Lower lobe of right lung (tissue), 2 donors: ENCODE measurements around the gene FGF5. TPM values are rescaled to one million over a fixed set of nuclear protein-coding genes. Genes with fewer than 3 reads are reported as not detected.

Source experiments
- ATAC-seq, 2 donors: fragments of 200-7000 bp; cut with Tn5 transposase; one replicate each; pipeline ENCODE4 v1.9.1; 2020 to 2022; ENCODE audit warnings: mild to moderate bottlenecking in 2 of 2, moderate library complexity in 2 of 2
- DNase-seq: peaks from one replicate; pipeline ENCODE4 v3.0.0-alpha.2; 2020
- H3K27ac ChIP-seq: fragments of 200-600 bp; one replicate; pipeline ENCODE4 v1.8.0; 2022
- H3K27me3 ChIP-seq: fragments of 200-600 bp; one replicate; pipeline ENCODE4 v1.8.0; 2022; ENCODE audit warnings: low read depth
- H3K36me3 ChIP-seq: fragments of 200-600 bp; one replicate; pipeline ENCODE4 v1.8.0; 2022; ENCODE audit warnings: mild to moderate bottlenecking
- H3K4me1 ChIP-seq: fragments of 200-600 bp; one replicate; pipeline ENCODE4 v1.8.0; 2022
- H3K4me3 ChIP-seq: fragments of 200-600 bp; one replicate; pipeline ENCODE4 v1.8.0; 2022; ENCODE audit warnings: mild to moderate bottlenecking
- H3K9me3 ChIP-seq: fragments of 200-600 bp; one replicate; pipeline ENCODE4 v1.8.0; 2022
- intact Hi-C: fragments of 100-400 bp; cut with DNase I; formaldehyde crosslinking; loops from one replicate; pipeline ENCODE4 v1.11.0; 2022
- total RNA-seq: library from RNA; stranded (reverse); fragmentation: NEBNext Ultra II Directional; extraction: Animal tissue kit (Norgen Biotek cat#: 25700); gene quantifications from one replicate; pipeline ENCODE4 v1.2.1, GENCODE V29; 2021
- TF ChIP-seq, protein P1 (sequence below): fragments of 200-600 bp; IDR thresholded peaks from one replicate; pipeline ENCODE4 v1.8.0; 2022; ENCODE audit warnings: antibody characterized with exemption, mild to moderate bottlenecking
- donor health status: DM: no; HTN: yes; CAD: no; lungs with severe emphysema.

Gene FGF5
- total RNA-seq, 1 donor from 2014 or later = not detected

DNA sequence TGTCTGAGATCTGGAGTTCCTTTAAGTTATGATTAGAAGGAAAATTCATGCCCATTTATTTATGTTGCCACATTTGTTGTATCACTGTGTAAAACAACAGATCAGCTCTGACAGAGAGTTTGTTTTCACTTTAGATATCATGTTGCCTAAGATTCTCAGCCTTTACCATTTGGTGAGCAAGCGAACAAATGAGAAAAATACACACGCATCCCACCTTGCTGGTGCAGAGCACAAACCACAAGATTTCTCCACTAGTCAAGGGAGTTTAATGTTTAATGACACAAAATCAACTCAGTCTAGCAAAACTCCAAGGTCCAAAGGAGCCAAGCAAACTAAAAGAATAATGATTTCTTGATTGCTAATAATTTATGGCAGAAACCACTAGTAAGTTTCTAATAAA, 27.7 kb downstream of the FGF5 start:
- no peaks in the 10 kb centered on the region for H3K36me3 ChIP-seq
- H3K27me3 ChIP-seq = no peaks in the 10 kb centered on the region
- no peak for ATAC-seq
- no peaks in the 10 kb centered on the region for H3K4me1 ChIP-seq
- TF ChIP-seq, protein P1, sequence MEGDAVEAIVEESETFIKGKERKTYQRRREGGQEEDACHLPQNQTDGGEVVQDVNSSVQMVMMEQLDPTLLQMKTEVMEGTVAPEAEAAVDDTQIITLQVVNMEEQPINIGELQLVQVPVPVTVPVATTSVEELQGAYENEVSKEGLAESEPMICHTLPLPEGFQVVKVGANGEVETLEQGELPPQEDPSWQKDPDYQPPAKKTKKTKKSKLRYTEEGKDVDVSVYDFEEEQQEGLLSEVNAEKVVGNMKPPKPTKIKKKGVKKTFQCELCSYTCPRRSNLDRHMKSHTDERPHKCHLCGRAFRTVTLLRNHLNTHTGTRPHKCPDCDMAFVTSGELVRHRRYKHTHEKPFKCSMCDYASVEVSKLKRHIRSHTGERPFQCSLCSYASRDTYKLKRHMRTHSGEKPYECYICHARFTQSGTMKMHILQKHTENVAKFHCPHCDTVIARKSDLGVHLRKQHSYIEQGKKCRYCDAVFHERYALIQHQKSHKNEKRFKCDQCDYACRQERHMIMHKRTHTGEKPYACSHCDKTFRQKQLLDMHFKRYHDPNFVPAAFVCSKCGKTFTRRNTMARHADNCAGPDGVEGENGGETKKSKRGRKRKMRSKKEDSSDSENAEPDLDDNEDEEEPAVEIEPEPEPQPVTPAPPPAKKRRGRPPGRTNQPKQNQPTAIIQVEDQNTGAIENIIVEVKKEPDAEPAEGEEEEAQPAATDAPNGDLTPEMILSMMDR = no peak
- no peaks in the 10 kb centered on the region for H3K9me3 ChIP-seq
- intact Hi-C loops = no loop called here
- no peak for DNase-seq
- H3K4me3 ChIP-seq = no peak overlapping the region
- no peak overlapping the region for H3K27ac ChIP-seq

DNA sequence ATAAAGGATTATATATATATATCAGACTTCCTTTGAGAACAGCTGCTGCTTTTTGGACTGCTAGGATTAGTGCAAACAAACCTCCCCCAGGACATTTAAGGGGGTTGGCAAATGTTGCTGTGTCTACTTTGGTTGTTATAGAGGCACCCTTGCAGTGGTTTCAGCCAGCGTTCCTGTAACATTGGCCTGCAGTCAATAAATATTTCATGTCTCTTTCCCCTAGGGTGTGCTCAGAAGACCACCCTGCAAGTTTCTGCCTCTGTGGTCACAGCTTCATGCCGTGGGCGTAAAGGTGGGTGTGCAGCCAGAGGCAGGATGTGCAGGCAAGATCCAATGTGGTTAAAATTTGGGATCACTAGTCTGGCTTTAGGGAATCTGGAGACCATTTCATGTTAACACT, 28.9 kb downstream of the FGF5 start:
- H3K27me3 ChIP-seq = no peaks in the 10 kb centered on the region
- intact Hi-C loops = no loop called here
- DNase-seq (no peak), ATAC-seq (no peak)
- no peaks in the 10 kb centered on the region for H3K9me3 ChIP-seq
- H3K4me1 ChIP-seq = no peaks in the 10 kb centered on the region
- H3K36me3 ChIP-seq = no peaks in the 10 kb centered on the region
- H3K27ac ChIP-seq = no peak overlapping the region
- H3K4me3 ChIP-seq = no peak overlapping the region
- TF ChIP-seq, protein P1 = no peak

DNA sequence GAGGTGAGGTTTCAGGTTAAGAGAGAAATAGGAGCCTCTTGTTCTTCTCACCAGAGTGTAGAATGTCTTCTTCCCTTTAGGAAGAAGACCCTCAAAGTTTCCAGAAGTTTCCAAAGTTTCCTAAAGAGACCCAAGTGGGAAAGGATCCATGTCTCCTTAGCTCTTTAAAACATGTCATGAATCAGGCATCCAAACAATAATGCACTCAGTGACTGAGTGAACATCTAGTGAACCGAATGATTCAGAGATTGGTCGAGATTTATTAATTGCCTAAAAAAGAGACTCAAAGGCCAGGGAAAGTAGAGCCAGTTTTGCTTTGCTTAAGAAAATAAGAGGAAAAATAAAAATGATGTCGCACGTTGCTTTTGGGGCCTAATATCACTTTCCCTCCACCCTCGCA, 29.4 kb downstream of the FGF5 start:
- ATAC-seq (no peak), DNase-seq (no peak)
- Histone ChIP-seq H3K9me3 (no peaks in the 10 kb centered on the region), H3K36me3 (no peaks in the 10 kb centered on the region), H3K27ac (no peak overlapping the region), H3K4me3 (no peak overlapping the region), H3K4me1 (no peaks in the 10 kb centered on the region), H3K27me3 (no peaks in the 10 kb centered on the region)
- intact Hi-C loops = no loop called here
- TF ChIP-seq, protein P1 = no peak

DNA sequence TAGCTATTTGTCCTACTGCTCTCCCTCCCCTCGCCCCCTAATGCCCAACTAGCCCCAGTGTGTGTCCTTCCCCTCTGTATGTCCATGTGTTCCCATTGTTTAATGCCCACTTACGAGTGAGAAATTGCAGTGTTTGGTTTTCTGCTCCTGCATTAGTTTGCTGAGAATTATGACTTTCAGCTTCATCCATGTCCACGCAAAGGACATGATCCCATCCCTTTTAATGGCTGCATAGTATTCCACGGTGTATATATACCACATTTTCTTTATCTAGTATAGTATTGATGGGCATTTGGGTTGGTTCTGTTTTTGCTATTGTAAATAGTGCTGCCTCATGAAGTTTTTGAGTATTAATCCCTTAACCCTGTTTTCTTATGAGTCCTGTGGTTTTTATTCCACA, 35.4 kb downstream of the FGF5 start:
- DNase-seq (no peak), ATAC-seq (no peak)
- intact Hi-C loops = no loop called here
- no peaks in the 10 kb centered on the region for H3K4me1 ChIP-seq
- no peaks in the 10 kb centered on the region for H3K9me3 ChIP-seq
- TF ChIP-seq, protein P1 = no peak
- no peaks in the 10 kb centered on the region for H3K36me3 ChIP-seq
- H3K27ac ChIP-seq = no peak overlapping the region
- H3K27me3 ChIP-seq = no peaks in the 10 kb centered on the region
- no peak overlapping the region for H3K4me3 ChIP-seq

DNA sequence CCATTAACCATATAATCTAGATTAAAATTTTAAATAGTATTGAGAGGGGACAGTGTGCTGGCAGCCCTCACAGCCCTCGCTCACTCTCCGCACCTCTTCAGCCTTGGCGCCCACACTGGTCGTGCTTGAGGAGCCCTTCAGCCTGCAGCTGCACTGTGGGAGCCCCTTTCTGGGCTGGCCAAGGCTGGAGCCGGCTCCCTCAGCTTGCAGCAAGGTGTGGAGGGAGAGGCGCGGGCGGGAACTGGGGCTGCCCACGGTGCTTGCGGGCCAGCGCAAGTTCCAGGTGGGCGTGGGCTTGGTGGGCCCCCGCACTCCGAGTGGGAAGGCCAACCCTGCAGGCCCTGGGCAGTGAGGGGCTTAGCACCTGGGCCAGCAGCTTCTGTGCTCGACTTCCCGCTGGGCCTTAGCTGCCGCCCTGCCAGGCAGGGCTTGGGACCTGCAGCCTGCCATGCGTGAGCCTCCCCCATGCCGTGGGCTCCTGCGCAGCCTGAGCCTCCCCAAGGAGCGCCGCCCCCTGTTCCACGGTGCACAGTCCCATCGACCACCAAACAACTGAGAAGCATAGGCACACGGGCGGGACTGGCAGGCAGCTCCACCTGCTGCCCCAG, 36.3 kb downstream of the FGF5 start:
- no peak for ATAC-seq
- Histone ChIP-seq H3K36me3 (no peaks in the 10 kb centered on the region), H3K9me3 (no peaks in the 10 kb centered on the region), H3K4me1 (no peaks in the 10 kb centered on the region), H3K4me3 (no peak overlapping the region), H3K27ac (no peak overlapping the region), H3K27me3 (peaks cover 4% of the 10 kb centered on the region)
- DNase-seq = no peak
- intact Hi-C loops = no loop called here
- TF ChIP-seq, protein P1 = no peak
